Stomach (tissue), 9 donors: ENCODE results near the gene RPP14. TPM values are rescaled to one million over a fixed set of nuclear protein-coding genes. Genes with fewer than 3 reads are reported as not detected.
"Not testable (repeated sequence)": the region's sequence is repeated elsewhere in the genome, so short reads cannot be mapped to it uniquely, and the experiment has no call there.

Experiments used
- DNase-seq, 2 donors: peaks; one replicate each; pipeline versions ENCODE4 v3.0.0 to v3.0.0-alpha.2; 2013 to 2019
- H3K27ac ChIP-seq, 5 donors: fragments of 200-600 bp in 4 of 5; sonication (generic) in 4 of 5; one replicate each; pipeline ENCODE4 v1.5.1; 2013 to 2019; ENCODE audit warnings: mild to moderate bottlenecking in 1 of 5, moderate library complexity in 1 of 5
- H3K27me3 ChIP-seq, 3 donors: fragments of 200-600 bp; sonication (generic); one replicate each; pipeline ENCODE4 v1.5.1; 2017 to 2019; ENCODE audit warnings: mixed run types in 1 of 3
- H3K36me3 ChIP-seq, 4 donors: fragments of 200-600 bp; sonication (generic); 1 replicate in 3 of 4; 2 replicates in 1 of 4; pipeline ENCODE4 v1.5.1; 2016 to 2019
- H3K4me1 ChIP-seq, 4 donors: fragments of 200-600 bp; sonication (generic); one replicate each; pipeline ENCODE4 v1.5.1; 2016 to 2019
- H3K4me3 ChIP-seq, 4 donors: fragments of 200-600 bp; sonication (generic) in 3 of 4; one replicate each; pipeline ENCODE4 v1.5.1; 2016 to 2019; ENCODE audit warnings: mild to moderate bottlenecking in 1 of 4
- H3K9me3 ChIP-seq, 4 donors: fragments of 200-600 bp; sonication (generic); one replicate each; pipeline ENCODE4 v1.5.1; 2016 to 2019
- CTCF ChIP-seq, 7 experiments: fragments of 450-650 bp in 4 of 7; fragments of 200-600 bp in 3 of 7; sonication (generic) in 3 of 7; IDR thresholded peaks; one replicate each; pipeline ENCODE4 v1.5.1; 2016 to 2019; ENCODE audit warnings: antibody characterized with exemption in 7 of 7, control low read depth in 2 of 7, mild to moderate bottlenecking in 1 of 7
- EP300 ChIP-seq: sonication (generic); formaldehyde crosslinking; IDR thresholded peaks from one replicate; pipeline ENCODE4 v1.6.1; 2017; ENCODE audit warnings: antibody characterized with exemption
- POLR2A ChIP-seq, 4 donors: fragments of 450-650 bp; IDR thresholded peaks; one replicate each; pipeline ENCODE4 v1.6.1; 2016; ENCODE audit warnings: antibody characterized with exemption in 4 of 4, control low read depth in 2 of 4, mild to moderate bottlenecking in 1 of 4, moderate library complexity in 1 of 4
- POLR2AphosphoS5 ChIP-seq, 3 donors: sonication (generic); formaldehyde crosslinking; IDR thresholded peaks; one replicate each; pipeline ENCODE4 v1.6.1; 2016; ENCODE audit warnings: antibody characterized with exemption in 3 of 3
- WGBS, 5 donors: extraction: QIAGEN DNeasy Blood & Tissue Kit in 3 of 5; methylation state at CpG; one replicate each; pipeline versions ENCODE4 v1.1.5 to v1.1.7; 2013 to 2018; 5-methylcytosine and 5-hydroxymethylcytosine counted together
- intact Hi-C: fragments of 100-400 bp; cut with DNase I; formaldehyde crosslinking; loops from one replicate; pipeline ENCODE4 v1.15.1; 2023; ENCODE audit warnings: low total_unique reads
- polyA plus RNA-seq, 3 donors: library from polyadenylated mRNA; stranded (reverse); fragments of 200-250 nt; gene quantifications; one replicate each; pipeline ENCODE4 v1.2.3, GENCODE V29; 2013
- total RNA-seq, 5 donors: library from RNA; depleted of rRNA; stranded (reverse); fragments of >200 nt; gene quantifications; one replicate each; pipeline versions ENCODE4 v1.1.0 to v1.2.3, GENCODE V29; 2014 to 2016
- donor health status: healthy with polysubstance abuse.
- donor health status: Bipolar disorder and iron deficiency.
- donor health status: healthy.

RPP14 gene
- total and polyA plus RNA-seq, 8 donors, result 4.1 to 23.5 (median 9.9) TPM

DNA sequence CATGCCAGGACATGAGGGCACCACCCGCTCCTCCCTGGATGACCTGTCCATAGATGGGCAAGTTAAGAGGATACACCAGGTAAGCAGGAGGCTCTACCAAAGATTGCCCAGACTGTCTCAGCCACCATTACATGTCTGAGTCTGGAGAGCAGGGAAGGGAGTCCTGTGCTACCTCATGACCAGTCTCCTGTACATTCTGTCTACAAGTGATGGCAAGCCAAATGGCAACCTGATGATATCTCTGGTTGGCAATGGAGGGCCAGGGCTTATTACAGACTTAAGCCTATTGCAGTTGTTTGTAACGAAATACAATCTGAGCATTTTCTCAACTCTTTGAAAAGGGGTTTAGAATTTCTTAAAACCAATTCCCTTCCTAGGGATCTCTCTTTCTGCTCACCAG is 36.7 kb upstream of the RPP14 start:
- TF ChIP-seq EP300 (no peak), POLR2A (IDR thresholded peaks at IDR 0.05) (no peak), POLR2AphosphoS5 (IDR thresholded peaks at IDR 0.05) (no peak), CTCF (IDR thresholded peaks at IDR 0.05) (no peak)
- no peak overlapping the region for H3K27ac ChIP-seq
- WGBS, 5 donors, result 80 to 100% (median 96%) methylated on average over 1 to 2 of the region's 2 CpGs
- no peak overlapping the region for H3K4me3 ChIP-seq
- H3K4me1 ChIP-seq, result peaks cover 0 to 5% (median 2%) of the 10 kb centered on the region in 4 donors
- intact Hi-C loops, result no loop called here
- H3K9me3 ChIP-seq, result no peaks in the 10 kb centered on the region
- no peak for DNase-seq
- peaks cover 0 to 58% (median 49%) of the 10 kb centered on the region in 4 donors for H3K36me3 ChIP-seq
- no peaks in the 10 kb centered on the region for H3K27me3 ChIP-seq

- Histone ChIP-seq H3K4me1 (peaks cover 0 to 5% (median 2%) of the 10 kb centered on the region in 4 donors), H3K4me3 (no peak overlapping the region), H3K9me3 (no peaks in the 10 kb centered on the region), H3K27ac (no peak overlapping the region), H3K36me3 (peaks cover 6 to 69% (median 59%) of the 10 kb centered on the region in 4 donors), H3K27me3 (no peaks in the 10 kb centered on the region)
- 88 to 98% (median 96%) methylated on average over 2 of the region's 2 CpGs for WGBS, 5 donors
- intact Hi-C loops, result no loop called here
- no peak for TF ChIP-seq CTCF (IDR thresholded peaks at IDR 0.05)
- no peak for TF ChIP-seq POLR2AphosphoS5 (IDR thresholded peaks at IDR 0.05)
- TF ChIP-seq EP300, result no peak
- no peak for TF ChIP-seq POLR2A (IDR thresholded peaks at IDR 0.05)
- DNase-seq, result no peak
Observed at GRCh38 chr3:58270485-58270884, 35.6 kb upstream of the RPP14 start.

DNA sequence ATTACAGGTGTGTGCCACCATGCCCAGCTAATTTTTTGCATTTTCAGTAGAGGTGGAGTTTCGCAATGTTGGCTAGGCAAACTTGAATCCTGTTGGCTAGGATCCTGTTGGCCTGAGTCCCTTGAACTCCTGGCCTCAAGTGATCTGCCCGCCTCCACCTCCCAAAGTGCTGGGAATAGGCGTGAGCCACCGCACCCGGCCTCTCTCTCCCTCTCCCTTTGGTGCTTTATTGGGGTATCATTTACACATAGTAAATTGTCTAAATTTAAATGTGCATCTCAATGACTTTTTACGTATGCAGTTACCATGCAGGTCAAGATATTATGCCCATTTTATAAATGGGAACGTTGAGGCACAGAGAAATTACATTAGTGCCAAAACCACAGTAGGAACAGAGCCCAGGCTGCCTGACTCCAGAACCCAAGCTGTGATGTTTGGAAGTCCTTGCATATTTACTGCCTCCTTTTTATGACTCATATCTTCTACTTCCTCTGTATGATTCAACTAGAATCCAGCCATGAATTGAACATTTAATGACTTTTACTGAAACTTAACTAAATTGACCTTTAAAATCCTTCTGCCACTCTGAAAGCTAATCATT is 34.0 kb upstream of the RPP14 start:
- no peaks in the 10 kb centered on the region for H3K27me3 ChIP-seq
- intact Hi-C loops, result no loop called here
- peak overlapping the region in 2 of 5 donors; percentile 11 to 30 for H3K27ac ChIP-seq
- H3K4me3 ChIP-seq, result no peak overlapping the region
- 67 to 81% (median 75%) methylated on average over 7 of the region's 7 CpGs for WGBS, 5 donors
- H3K36me3 ChIP-seq, result peaks cover 6 to 69% (median 60%) of the 10 kb centered on the region in 4 donors
- peak in 1 of 2 donors; percentile 34 for DNase-seq
- peaks cover 0 to 5% (median 2%) of the 10 kb centered on the region in 4 donors for H3K4me1 ChIP-seq
- peaks cover 0 to 4% (median 0%) of the 10 kb centered on the region in 4 donors for H3K9me3 ChIP-seq
- TF ChIP-seq POLR2A (IDR thresholded peaks at IDR 0.05), result no peak

GRCh38 chr3:58272891-58273290 is 33.2 kb upstream of the RPP14 start:
- intact Hi-C loops, result no loop called here
- no peaks in the 10 kb centered on the region for H3K27me3 ChIP-seq
- DNase-seq, result no peak
- H3K27ac ChIP-seq, result peak overlapping the region in 1 of 5 donors; percentile 30
- 83 to 94% (median 92%) methylated on average over 3 of the region's 3 CpGs for WGBS, 5 donors
- TF ChIP-seq POLR2AphosphoS5 (IDR thresholded peaks at IDR 0.05) (no peak), CTCF (IDR thresholded peaks at IDR 0.05) (no peak), POLR2A (IDR thresholded peaks at IDR 0.05) (no peak), EP300 (no peak)
- no peak overlapping the region for H3K4me3 ChIP-seq
- H3K9me3 ChIP-seq, result peaks cover 0 to 4% (median 0%) of the 10 kb centered on the region in 4 donors
- H3K36me3 ChIP-seq, result peaks cover 6 to 64% (median 51%) of the 10 kb centered on the region in 4 donors
- peaks cover 0 to 5% (median 2%) of the 10 kb centered on the region in 4 donors for H3K4me1 ChIP-seq

DNA sequence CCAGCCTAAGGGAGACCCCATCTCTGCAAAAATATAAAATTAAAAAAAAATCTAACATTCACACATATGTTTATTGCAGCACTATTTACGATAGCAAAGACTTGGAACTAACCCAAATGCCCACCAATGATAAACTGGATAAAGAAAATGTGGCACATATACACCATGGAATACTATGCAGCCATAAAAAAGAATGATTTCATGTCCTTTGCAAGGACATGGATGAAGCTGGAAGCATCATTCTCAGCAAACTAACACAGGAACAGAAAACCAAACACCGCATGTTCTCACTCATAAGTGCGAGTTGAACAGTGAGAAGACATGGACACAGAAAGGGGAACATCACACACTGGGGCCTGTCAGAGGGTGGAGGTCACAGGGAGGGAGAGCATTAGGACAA is 32.7 kb upstream of the RPP14 start:
- H3K4me1 ChIP-seq, H3K27ac ChIP-seq, DNase-seq, H3K4me3 ChIP-seq, H3K9me3 ChIP-seq, H3K27me3 ChIP-seq, intact Hi-C loops: not testable (repeated sequence)
- WGBS, 5 donors, result 94 to 97% (median 96%) methylated on average over 3 of the region's 3 CpGs
- peaks cover 6 to 62% (median 46%) of the 10 kb centered on the region in 4 donors for H3K36me3 ChIP-seq
